GM20431 (cell line): Measurements from ENCODE around the gene EEF1AKMT3.
"Not testable (repeated sequence)": the region's sequence is repeated elsewhere in the genome, so short reads cannot be mapped to it uniquely, and the experiment has no call there.

Experiments
- in situ Hi-C: fragments of 300-500 bp; cut with MseI, MboI; formaldehyde crosslinking; loops from one replicate; pipeline ENCODE4 v1.15.0; 2020; ENCODE audit warnings: low sequenced_read_pairs; ENCODE audit not compliant: unreplicated experiment

EEF1AKMT3 gene

GRCh38 chr12:57763881-57764661 lies 8.3 kb upstream of the EEF1AKMT3 start:
- in situ Hi-C loops, result no loop called here

GRCh38 chr12:57764662-57765002 lies 7.8 kb upstream of the EEF1AKMT3 start:
- in situ Hi-C loops, result no loop called here

GRCh38 chr12:57765003-57765697 lies 7.3 kb upstream of the EEF1AKMT3 start:
- in situ Hi-C loops, result no loop called here

GRCh38 chr12:57765698-57766463 lies 6.5 kb upstream of the EEF1AKMT3 start:
- in situ Hi-C loops, result no loop called here

- in situ Hi-C loops, result no loop called here
Measured at GRCh38 chr12:57766464-57767304, 5.7 kb upstream of the EEF1AKMT3 start, which contains the start of gene CYP27B1. CYP27B1 (minus strand) TSS chr12:57767078; CDS start chr12:57767041, 37 bp downstream.

- in situ Hi-C loops, result no loop called here
Measured at GRCh38 chr12:57767305-57767698, 5.1 kb upstream of the EEF1AKMT3 start.

- in situ Hi-C loops, result no loop called here
Measured at GRCh38 chr12:57767876-57768275, 4.5 kb upstream of the EEF1AKMT3 start.

GRCh38 chr12:57769594-57769993 lies 2.8 kb upstream of the EEF1AKMT3 start:
- in situ Hi-C loops, result no loop called here

- in situ Hi-C loops, result no loop called here
Measured at GRCh38 chr12:57770734-57771133, 1.7 kb upstream of the EEF1AKMT3 start.

GRCh38 chr12:57771236-57771872 lies 1.1 kb upstream of the EEF1AKMT3 start:
- in situ Hi-C loops, result no loop called here

- in situ Hi-C loops, result no loop called here
Measured at GRCh38 chr12:57771873-57772428, 463 bp upstream of the EEF1AKMT3 start, which contains the start of gene METTL1. METTL1 (minus strand) TSS chr12:57772105; CDS start chr12:57772083, 22 bp downstream.

GRCh38 chr12:57774634-57775033 lies 2.2 kb downstream of the EEF1AKMT3 start:
- in situ Hi-C loops, result not testable (repeated sequence)

- in situ Hi-C loops, result no loop called here
Measured at GRCh38 chr12:57775044-57775443, 2.6 kb downstream of the EEF1AKMT3 start.

GRCh38 chr12:57775563-57776246 lies 3.3 kb downstream of the EEF1AKMT3 start:
- in situ Hi-C loops, result no loop called here

GRCh38 chr12:57776247-57776587 lies 3.8 kb downstream of the EEF1AKMT3 start:
- in situ Hi-C loops, result no loop called here

GRCh38 chr12:57777367-57777766 lies 5.0 kb downstream of the EEF1AKMT3 start:
- in situ Hi-C loops, result no loop called here

GRCh38 chr12:57777911-57778310 lies 5.5 kb downstream of the EEF1AKMT3 start:
- in situ Hi-C loops, result no loop called here

GRCh38 chr12:57779736-57780135 lies 7.3 kb downstream of the EEF1AKMT3 start:
- in situ Hi-C loops, result no loop called here
